Adipocyte (in vitro differentiated cells): ENCODE measurements around the gene NRTN.
A peak's percentile ranks its signal among the peaks of the same experiment; 100 is the strongest.

ENCODE experiments used
- DNase-seq: peaks from one replicate; pipeline ENCODE4 v3.0.0-alpha.2; 2015; ENCODE audit warnings: low read depth
- H3K27me3 ChIP-seq: replicated peaks from 2 replicates; pipeline ENCODE4 v1.7.0; 2013; ENCODE audit warnings: mild to moderate bottlenecking, low read length, moderate library complexity; ENCODE audit not compliant: control insufficient read depth, insufficient read depth
- H3K36me3 ChIP-seq: 2 replicates; pipeline ENCODE4 v1.7.0; 2013; ENCODE audit warnings: low read length, mild to moderate bottlenecking, moderate library complexity; ENCODE audit not compliant: control insufficient read depth, insufficient read depth, severe bottlenecking
- H3K4me1 ChIP-seq: 2 replicates; pipeline ENCODE4 v1.7.0; 2013; ENCODE audit warnings: mild to moderate bottlenecking, low read length, moderate library complexity; ENCODE audit not compliant: control insufficient read depth, insufficient read depth
- H3K4me3 ChIP-seq: 2 replicates; pipeline ENCODE4 v1.7.0; 2013; ENCODE audit warnings: mild to moderate bottlenecking, low read length, moderate library complexity
- H3K9ac ChIP-seq: 2 replicates; pipeline ENCODE4 v1.7.0; 2013; ENCODE audit warnings: mild to moderate bottlenecking, low read length, moderate library complexity
- H3K9me3 ChIP-seq: 2 replicates; pipeline ENCODE4 v1.7.0; 2013; ENCODE audit warnings: mild to moderate bottlenecking, low read length, moderate library complexity; ENCODE audit not compliant: control insufficient read depth

Gene NRTN

GRCh38 chr19:5821521-5822180 is 16.8 kb downstream of the NRTN start:
- Histone ChIP-seq H3K4me1 (no peaks in the 10 kb centered on the region), H3K4me3 (no peak overlapping the region), H3K9ac (no peak overlapping the region), H3K9me3 (no peaks in the 10 kb centered on the region), H3K36me3 (no peaks in the 10 kb centered on the region), H3K27me3 (peaks cover 19% of the 10 kb centered on the region)
- DNase-seq: no peak

GRCh38 chr19:5822181-5822844 is 17.4 kb downstream of the NRTN start:
- Histone ChIP-seq H3K4me1 (no peaks in the 10 kb centered on the region), H3K9ac (no peak overlapping the region), H3K9me3 (no peaks in the 10 kb centered on the region), H3K4me3 (no peak overlapping the region), H3K36me3 (no peaks in the 10 kb centered on the region), H3K27me3 (peaks cover 19% of the 10 kb centered on the region)
- no peak for DNase-seq

- H3K4me1 ChIP-seq: peaks cover 3% of the 10 kb centered on the region
- H3K4me3 ChIP-seq: no peak overlapping the region
- H3K9ac ChIP-seq: no peak overlapping the region
- H3K27me3 ChIP-seq: peaks cover 14% of the 10 kb centered on the region
- no peak for DNase-seq
- no peaks in the 10 kb centered on the region for H3K36me3 ChIP-seq
- no peaks in the 10 kb centered on the region for H3K9me3 ChIP-seq
These were observed 18.9 kb downstream of the NRTN start for GRCh38 chr19:5823579-5824281.

DNA sequence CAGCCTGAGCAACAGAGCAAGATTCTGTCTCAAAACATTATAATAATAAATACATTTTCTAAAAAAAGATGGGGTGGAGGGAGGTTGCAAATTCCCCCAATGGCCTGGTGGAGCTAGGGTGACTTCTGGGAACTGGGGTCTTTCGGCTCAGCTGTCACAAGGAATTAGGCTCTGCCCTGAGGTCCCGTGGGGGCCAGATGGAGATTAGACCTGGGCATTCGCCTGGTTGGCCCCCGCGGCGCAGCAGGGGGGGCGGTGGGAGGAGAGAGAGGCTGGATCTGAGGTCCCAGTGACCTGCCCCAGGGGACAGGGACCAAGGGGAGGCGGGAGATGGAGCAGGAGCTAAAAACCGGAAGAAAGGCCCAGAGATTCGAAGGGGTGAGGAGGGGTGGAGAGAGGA is 19.9 kb downstream of the NRTN start:
- H3K9me3 ChIP-seq: no peaks in the 10 kb centered on the region
- H3K27me3 ChIP-seq: peaks cover 18% of the 10 kb centered on the region
- no peak for DNase-seq
- no peaks in the 10 kb centered on the region for H3K36me3 ChIP-seq
- H3K9ac ChIP-seq: no peak overlapping the region
- no peak overlapping the region for H3K4me3 ChIP-seq
- peaks cover 3% of the 10 kb centered on the region for H3K4me1 ChIP-seq

- Histone ChIP-seq H3K9ac (no peak overlapping the region), H3K36me3 (no peaks in the 10 kb centered on the region), H3K9me3 (no peaks in the 10 kb centered on the region), H3K4me1 (peaks cover 3% of the 10 kb centered on the region), H3K27me3 (peaks cover 18% of the 10 kb centered on the region), H3K4me3 (no peak overlapping the region)
- no peak for DNase-seq
These were observed 20.3 kb downstream of the NRTN start for GRCh38 chr19:5825178-5825577.

GRCh38 chr19:5826531-5827341 is 21.9 kb downstream of the NRTN start:
- no peaks in the 10 kb centered on the region for H3K36me3 ChIP-seq
- peaks cover 3% of the 10 kb centered on the region for H3K4me1 ChIP-seq
- H3K27me3 ChIP-seq: peaks cover 22% of the 10 kb centered on the region
- DNase-seq: peak; percentile 29
- H3K9ac ChIP-seq: no peak overlapping the region
- no peaks in the 10 kb centered on the region for H3K9me3 ChIP-seq
- H3K4me3 ChIP-seq: peak overlapping the region; percentile 77

- H3K9ac ChIP-seq: peak overlapping the region; percentile 80
- H3K27me3 ChIP-seq: peaks cover 18% of the 10 kb centered on the region
- no peaks in the 10 kb centered on the region for H3K36me3 ChIP-seq
- H3K4me3 ChIP-seq: peak overlapping the region; percentile 77
- no peak for DNase-seq
- H3K9me3 ChIP-seq: no peaks in the 10 kb centered on the region
- H3K4me1 ChIP-seq: peaks cover 3% of the 10 kb centered on the region
These were observed 22.5 kb downstream of the NRTN start for GRCh38 chr19:5827342-5827890.

- Histone ChIP-seq H3K9me3 (no peaks in the 10 kb centered on the region), H3K4me1 (peaks cover 3% of the 10 kb centered on the region), H3K4me3 (peak overlapping the region; percentile 77), H3K36me3 (no peaks in the 10 kb centered on the region), H3K27me3 (peaks cover 20% of the 10 kb centered on the region), H3K9ac (peak overlapping the region; percentile 80)
- peak; percentile 65 for DNase-seq
These were observed 23.2 kb downstream of the NRTN start for GRCh38 chr19:5827891-5828660.

DNA sequence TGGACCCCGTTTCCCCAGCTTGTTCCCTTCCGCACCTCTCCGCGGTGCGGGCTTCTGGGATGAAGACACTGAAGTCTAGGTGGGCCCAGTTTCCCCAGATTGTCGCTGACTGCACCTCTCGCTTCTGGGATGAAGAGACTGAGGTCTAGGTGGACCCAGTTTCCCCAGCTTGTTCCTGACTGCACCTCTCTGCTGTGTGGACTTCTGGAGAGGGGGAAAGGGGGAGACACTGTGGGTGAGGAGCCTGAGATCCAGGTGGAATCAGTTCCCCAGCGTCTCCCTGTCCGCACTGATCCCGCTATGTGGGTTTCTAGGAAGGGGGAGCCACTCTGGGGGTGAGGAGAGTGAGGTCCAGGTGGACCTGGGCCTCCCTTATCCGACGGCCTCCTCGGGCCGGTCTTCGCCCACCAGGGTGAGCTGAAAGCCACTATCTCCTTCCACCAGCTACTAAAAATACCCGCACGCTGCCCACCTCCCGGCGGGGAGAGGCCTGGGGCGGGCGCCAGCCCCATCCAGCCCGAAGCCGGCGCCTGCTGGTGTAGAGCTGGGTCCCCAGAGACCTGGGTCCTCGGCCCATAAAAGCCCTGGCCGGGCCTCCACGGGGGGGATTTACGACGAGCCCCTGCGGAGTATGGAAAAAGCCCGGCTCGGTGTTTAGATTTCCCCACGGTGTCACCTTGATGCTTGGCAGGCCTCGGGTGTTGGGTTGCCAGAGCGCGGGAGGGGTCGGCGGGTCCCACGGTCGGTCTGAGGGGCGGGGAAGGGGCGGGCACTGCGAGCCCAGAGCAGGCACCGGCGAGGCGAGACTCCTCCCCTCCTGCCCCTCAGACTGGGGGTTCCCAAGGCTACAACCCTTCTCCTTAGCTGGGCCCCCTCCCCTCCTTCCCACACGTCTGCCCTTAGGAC is 24.0 kb downstream of the NRTN start:
- peak; percentile 20 for DNase-seq

More for the DNA sequence above, 24.0 kb downstream of the NRTN start:
- Histone ChIP-seq H3K9me3 (no peaks in the 10 kb centered on the region), H3K36me3 (no peaks in the 10 kb centered on the region), H3K27me3 (peaks cover 20% of the 10 kb centered on the region), H3K4me1 (peaks cover 3% of the 10 kb centered on the region), H3K4me3 (peak overlapping the region; percentile 77), H3K9ac (peak overlapping the region; percentile 80)
